Measurements from ENCODE around the gene CDHR4.

- TF ChIP-seq EZH2phosphoT487 (IDR thresholded peaks at IDR 0.05) = no peak
- no peak for TF ChIP-seq CTCF (IDR thresholded peaks at IDR 0.05)
Observed at GRCh38 chr3:49813497-49814174, 14.0 kb upstream of the CDHR4 start, which contains the start of gene UBA7.
